Muscle layer of colon (tissue), 2 donors: ENCODE measurements around the gene KLHDC9.

Experiments used
- H3K27ac ChIP-seq: one replicate; pipeline ENCODE4 v1.7.0; 2013; ENCODE audit warnings: low read depth, mild to moderate bottlenecking, low read length, moderate library complexity
- H3K27me3 ChIP-seq, 2 donors: one replicate each; pipeline ENCODE4 v1.7.0; 2013; ENCODE audit warnings: low read length in 2 of 2, mild to moderate bottlenecking in 2 of 2; ENCODE audit not compliant: insufficient read depth in 2 of 2, control insufficient read depth in 1 of 2
- H3K36me3 ChIP-seq: one replicate; pipeline ENCODE4 v1.7.0; 2013; ENCODE audit warnings: mild to moderate bottlenecking, low read length; ENCODE audit not compliant: insufficient read depth
- H3K4me1 ChIP-seq: one replicate; pipeline ENCODE4 v1.7.0; 2013; ENCODE audit warnings: mild to moderate bottlenecking, low read length; ENCODE audit not compliant: insufficient read depth
- H3K4me3 ChIP-seq, 2 donors: one replicate each; pipeline ENCODE4 v1.7.0; 2013; ENCODE audit warnings: low read length in 2 of 2, low read depth in 1 of 2, mild to moderate bottlenecking in 1 of 2, moderate library complexity in 1 of 2
- H3K9ac ChIP-seq: one replicate; pipeline ENCODE4 v1.7.0; 2013; ENCODE audit warnings: low read length
- H3K9me3 ChIP-seq: one replicate; pipeline ENCODE4 v1.7.0; 2013; ENCODE audit warnings: mild to moderate bottlenecking, low read length
- donor health status: abdominal sarcoma.
- donor health status: Adenocarcinoma of cecum.

The KLHDC9 gene

GRCh38 chr1:161089251-161089924, 8.8 kb upstream of the KLHDC9 start, which contains the start of gene NECTIN4:
Gene NECTIN4, minus strand, starts transcription at chr1:161089558. Its CDS starts 262 bp downstream, at chr1:161089296.
- no peaks in the 10 kb centered on the region for H3K4me1 ChIP-seq
- no peak within 1 kb of the TSS for H3K27ac ChIP-seq
- no peaks in the 10 kb centered on the region for H3K9me3 ChIP-seq
- H3K27me3 ChIP-seq, result no peaks in the 10 kb centered on the region
- H3K9ac ChIP-seq, result no peak within 1 kb of the TSS
- H3K36me3 ChIP-seq, result no peaks in the 10 kb centered on the region
- H3K4me3 ChIP-seq, result no peak within 1 kb of the TSS

DNA sequence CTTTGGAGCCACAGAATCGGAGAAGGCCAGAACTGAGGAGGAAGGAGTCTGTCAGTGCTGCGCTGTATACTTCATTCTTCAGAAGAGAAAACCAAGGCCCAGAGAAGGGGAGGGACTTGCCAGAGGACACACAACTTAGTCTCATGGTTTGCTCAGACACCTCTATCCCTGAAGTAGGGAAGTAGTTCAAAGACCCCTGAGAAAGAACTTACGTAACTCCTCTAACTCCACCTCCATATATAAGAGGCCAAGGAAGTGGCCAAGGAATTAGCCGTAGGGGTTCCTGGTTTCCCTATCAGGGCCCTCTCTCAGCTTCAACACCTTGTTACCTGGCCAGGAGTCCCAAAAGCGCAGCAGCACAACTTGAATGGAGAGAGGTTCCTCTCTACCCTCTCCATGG, 8.2 kb upstream of the KLHDC9 start:
- no peaks in the 10 kb centered on the region for H3K36me3 ChIP-seq
- H3K9ac ChIP-seq, result no peak overlapping the region
- H3K9me3 ChIP-seq, result no peaks in the 10 kb centered on the region
- H3K27me3 ChIP-seq, result no peaks in the 10 kb centered on the region
- H3K27ac ChIP-seq, result no peak overlapping the region
- H3K4me1 ChIP-seq, result no peaks in the 10 kb centered on the region
- H3K4me3 ChIP-seq, result no peak overlapping the region

DNA sequence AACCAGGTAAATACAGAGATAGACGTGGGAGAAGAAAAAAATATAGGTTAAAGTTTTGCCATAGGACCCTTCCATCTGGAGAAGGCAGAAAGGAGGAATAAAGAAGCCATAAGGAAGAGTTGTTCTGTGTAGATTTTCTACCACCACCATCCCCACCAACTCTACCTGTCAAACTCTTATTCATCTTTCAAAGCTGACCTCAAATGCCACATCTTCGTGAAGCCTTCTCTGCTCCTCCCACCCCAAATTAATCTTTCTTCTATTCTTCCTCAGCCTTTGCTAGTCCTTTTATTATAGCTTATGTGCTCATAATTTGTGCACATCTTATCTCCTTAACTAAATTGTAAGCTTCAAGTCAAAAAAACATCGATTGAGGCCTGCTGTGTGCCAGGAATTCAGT, 7.5 kb upstream of the KLHDC9 start:
- H3K27ac ChIP-seq, result no peak overlapping the region

GRCh38 chr1:161091093-161091492, 7.1 kb upstream of the KLHDC9 start:
- H3K4me3 ChIP-seq, result no peak overlapping the region
- no peak overlapping the region for H3K27ac ChIP-seq
- no peak overlapping the region for H3K9ac ChIP-seq
- no peaks in the 10 kb centered on the region for H3K36me3 ChIP-seq
- H3K27me3 ChIP-seq, result no peaks in the 10 kb centered on the region
- no peaks in the 10 kb centered on the region for H3K9me3 ChIP-seq
- no peaks in the 10 kb centered on the region for H3K4me1 ChIP-seq

More for the DNA sequence above, 7.5 kb upstream of the KLHDC9 start:
- no peaks in the 10 kb centered on the region for H3K4me1 ChIP-seq
- H3K9me3 ChIP-seq, result no peaks in the 10 kb centered on the region
- no peaks in the 10 kb centered on the region for H3K36me3 ChIP-seq
- H3K9ac ChIP-seq, result no peak overlapping the region
- no peaks in the 10 kb centered on the region for H3K27me3 ChIP-seq
- no peak overlapping the region for H3K4me3 ChIP-seq

GRCh38 chr1:161091796-161092507, 6.2 kb upstream of the KLHDC9 start:
- H3K27ac ChIP-seq, result no peak overlapping the region
- no peak overlapping the region for H3K4me3 ChIP-seq
- H3K4me1 ChIP-seq, result no peaks in the 10 kb centered on the region
- H3K9ac ChIP-seq, result no peak overlapping the region
- no peaks in the 10 kb centered on the region for H3K9me3 ChIP-seq
- H3K27me3 ChIP-seq, result no peaks in the 10 kb centered on the region
- H3K36me3 ChIP-seq, result no peaks in the 10 kb centered on the region

DNA sequence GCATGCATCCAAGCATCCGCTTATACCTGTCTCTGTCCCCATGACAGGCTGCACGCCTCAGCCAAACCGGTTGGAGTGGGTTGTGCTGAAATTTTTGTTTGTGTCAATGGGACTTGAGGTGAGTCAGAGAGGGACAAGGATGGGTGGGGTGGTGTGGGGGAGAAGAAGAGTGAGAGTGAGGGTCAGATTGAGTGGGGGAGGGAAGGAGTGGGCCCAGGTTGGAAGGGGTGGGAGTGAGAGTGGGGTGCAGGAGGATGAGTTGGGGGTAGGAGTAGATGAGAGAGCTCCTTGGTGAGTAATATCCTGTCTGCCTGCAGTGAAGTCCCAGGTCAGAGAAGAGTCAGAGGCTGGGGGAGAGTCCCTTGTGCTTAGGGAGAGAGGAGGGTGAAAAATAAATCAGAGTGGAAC, 5.5 kb upstream of the KLHDC9 start:
- no peak overlapping the region for H3K4me3 ChIP-seq
- H3K9me3 ChIP-seq, result no peaks in the 10 kb centered on the region
- H3K4me1 ChIP-seq, result peaks cover 6% of the 10 kb centered on the region
- H3K36me3 ChIP-seq, result no peaks in the 10 kb centered on the region
- no peaks in the 10 kb centered on the region for H3K27me3 ChIP-seq
- no peak overlapping the region for H3K9ac ChIP-seq
- H3K27ac ChIP-seq, result no peak overlapping the region

DNA sequence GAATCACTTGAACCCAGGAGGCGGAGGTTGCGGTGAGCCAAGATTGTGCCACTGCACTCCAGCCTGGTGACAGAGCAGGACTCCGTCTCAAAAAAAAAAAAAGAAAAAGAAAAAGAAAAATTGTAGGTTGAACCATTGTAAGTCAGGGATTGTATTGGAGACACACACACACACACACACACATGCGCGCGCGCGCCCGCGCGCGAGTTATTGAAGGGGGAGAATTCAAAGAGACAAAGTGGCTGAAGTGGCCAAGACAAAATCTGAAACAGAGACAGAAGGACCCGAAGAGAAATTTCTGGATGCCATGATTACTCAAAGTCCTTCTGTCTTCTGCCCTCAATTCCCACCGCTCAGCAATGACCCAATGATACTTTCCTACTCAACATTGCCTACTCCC, 3.7 kb upstream of the KLHDC9 start:
- H3K27me3 ChIP-seq, result no peaks in the 10 kb centered on the region
- no peak overlapping the region for H3K9ac ChIP-seq
- H3K4me1 ChIP-seq, result peaks cover 7% of the 10 kb centered on the region
- no peaks in the 10 kb centered on the region for H3K36me3 ChIP-seq
- H3K27ac ChIP-seq, result no peak overlapping the region
- H3K9me3 ChIP-seq, result no peaks in the 10 kb centered on the region
- H3K4me3 ChIP-seq, result no peak overlapping the region

DNA sequence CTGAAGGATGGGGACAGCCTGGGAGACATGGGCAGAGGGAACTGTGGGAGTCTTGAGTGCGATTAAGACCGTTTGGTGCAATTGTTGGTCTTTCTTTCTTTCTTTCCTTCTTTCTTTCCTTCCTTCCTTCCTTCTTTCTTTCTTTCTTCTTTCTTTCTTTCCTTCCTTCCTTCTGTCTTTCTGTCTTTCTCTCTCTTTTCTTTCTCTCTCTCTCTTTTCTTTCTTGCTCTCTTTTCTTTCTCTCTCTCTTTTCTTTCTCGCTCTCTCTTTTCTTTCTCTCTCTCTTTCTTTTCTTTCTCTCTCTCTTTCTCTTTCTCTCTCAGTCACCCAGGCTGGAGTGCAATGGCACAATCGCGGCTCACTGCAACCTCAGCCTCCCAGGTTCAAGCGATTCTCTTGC, 2.9 kb upstream of the KLHDC9 start:
- Histone ChIP-seq H3K27ac (no peak overlapping the region), H3K36me3 (peaks cover 7% of the 10 kb centered on the region)

GRCh38 chr1:161096015-161096414, 2.1 kb upstream of the KLHDC9 start:
- no peak overlapping the region for H3K27ac ChIP-seq
- H3K9me3 ChIP-seq, result no peaks in the 10 kb centered on the region
- no peak overlapping the region for H3K9ac ChIP-seq
- no peaks in the 10 kb centered on the region for H3K27me3 ChIP-seq
- H3K36me3 ChIP-seq, result peaks cover 8% of the 10 kb centered on the region
- peaks cover 7% of the 10 kb centered on the region for H3K4me1 ChIP-seq
- no peak overlapping the region for H3K4me3 ChIP-seq

More for the DNA sequence above, 2.9 kb upstream of the KLHDC9 start:
- Histone ChIP-seq H3K9ac (no peak overlapping the region), H3K4me1 (peaks cover 7% of the 10 kb centered on the region), H3K9me3 (no peaks in the 10 kb centered on the region), H3K4me3 (no peak overlapping the region), H3K27me3 (no peaks in the 10 kb centered on the region)

DNA sequence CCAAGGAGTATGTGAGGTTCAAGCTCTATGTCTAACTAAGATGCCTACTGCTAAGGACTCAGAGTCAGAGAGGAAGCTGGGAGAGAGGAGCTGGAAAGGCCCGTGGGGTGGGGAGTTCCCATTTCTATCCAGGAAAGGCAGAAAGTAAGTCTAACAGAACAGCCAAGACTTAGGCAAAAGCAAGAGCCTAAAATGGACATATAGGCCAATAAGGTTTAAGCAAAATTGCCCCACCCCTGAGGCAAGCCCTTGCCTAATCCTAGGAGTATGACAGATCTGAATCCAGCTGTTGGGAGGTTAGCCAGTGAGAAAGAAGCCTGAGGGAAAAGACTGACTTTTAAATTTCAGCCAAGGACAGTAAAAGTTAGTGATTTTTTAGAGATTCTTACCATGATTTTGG, 1.6 kb upstream of the KLHDC9 start:
- Histone ChIP-seq H3K9me3 (no peaks in the 10 kb centered on the region), H3K36me3 (peaks cover 11% of the 10 kb centered on the region), H3K9ac (no peak overlapping the region), H3K27ac (no peak overlapping the region), H3K27me3 (no peaks in the 10 kb centered on the region), H3K4me3 (no peak overlapping the region), H3K4me1 (peaks cover 7% of the 10 kb centered on the region)

GRCh38 chr1:161099090-161099802, 1.1 kb downstream of the KLHDC9 start:
- no peak overlapping the region for H3K9ac ChIP-seq
- no peaks in the 10 kb centered on the region for H3K9me3 ChIP-seq
- H3K27me3 ChIP-seq, result no peaks in the 10 kb centered on the region
- H3K4me1 ChIP-seq, result peaks cover 7% of the 10 kb centered on the region
- peaks cover 19% of the 10 kb centered on the region for H3K36me3 ChIP-seq
- peak overlapping the region; percentile 61 for H3K27ac ChIP-seq
- H3K4me3 ChIP-seq, result peak overlapping the region; percentile 58 to 91
